GM12878 (cell line): Measurements from ENCODE around the gene SLC16A10. TPM values are rescaled to one million over a fixed set of nuclear protein-coding genes. Genes with fewer than 3 reads are reported as not detected.

Experiments used
- ATAC-seq: fragments of 200-7000 bp; cut with Tn5 transposase; 3 replicates; pipeline ENCODE4 v1.9.1; 2020; ENCODE audit warnings: mild to moderate bottlenecking, moderate library complexity
- BruUV-seq: library from RNA; stranded (reverse); fragments of 400-500 nt; replicated peaks from 2 replicates; lab custom pipeline; 2021; lab: Mats Ljungman, UMichigan
- CTCF ChIA-PET: fragments of 300-600 bp; sonication (Branson Sonifier 250); formaldehyde crosslinking; extraction: SDS; loops from one replicate; lab custom pipeline; 2021; ENCODE audit warnings: inconsistent platforms; lab: Yijun Ruan, JAX
- POLR2A ChIA-PET: fragments of 350-600 bp; formaldehyde crosslinking; extraction: SDS; loops from one replicate; lab custom pipeline; 2021; ENCODE audit warnings: inconsistent platforms; lab: Charles Lee
- RAD21 ChIA-PET: fragments of 300-600 bp; sonication (Branson Sonifier 250); formaldehyde crosslinking; loops from one replicate; lab custom pipeline; 2023; ENCODE audit warnings: antibody characterized with exemption; ENCODE audit not compliant: unreplicated experiment; lab: Charles Lee
- SMC1A ChIA-PET: fragments of 300-600 bp; sonication (Branson Sonifier 250); formaldehyde crosslinking; loops from one replicate; lab custom pipeline; 2023; ENCODE audit not compliant: unreplicated experiment, uncharacterized antibody; lab: Charles Lee
- DNase-seq: peaks from one replicate; pipeline ENCODE4 v3.0.0-alpha.2; 2011; ENCODE audit warnings: low read depth, low spot score
- FAIRE-seq: peaks from 3 replicates; lab custom pipeline; 2011; peaks lifted over from hg19 to GRCh38; lab: Jason Lieb, UNC
- H2AFZ ChIP-seq: 2 replicates; pipeline ENCODE4 v1.6.0; 2011; ENCODE audit warnings: low read depth, low read length, control low read depth; ENCODE audit not compliant: control insufficient read depth
- H3K27ac ChIP-seq: 2 replicates; pipeline ENCODE4 v1.5.1; 2011; ENCODE audit warnings: control low read depth; ENCODE audit not compliant: control insufficient read depth, insufficient read depth
- H3K27me3 ChIP-seq, 2 experiments: replicated peaks in 1 of 2; 2 replicates each; pipeline versions ENCODE4 v1.6.0 to v1.6.1; 2011; ENCODE audit warnings: low read length in 1 of 2; ENCODE audit not compliant: control insufficient read depth in 2 of 2, insufficient read depth in 2 of 2
- H3K36me3 ChIP-seq, 2 experiments: 2 replicates each; pipeline ENCODE4 v1.5.1; 2011; ENCODE audit warnings: low read length in 1 of 2; ENCODE audit not compliant: control insufficient read depth in 2 of 2, insufficient read depth in 2 of 2
- H3K4me1 ChIP-seq: 2 replicates; pipeline ENCODE4 v1.6.1; 2011; ENCODE audit warnings: mild to moderate bottlenecking, low read length, moderate library complexity, mixed read lengths; ENCODE audit not compliant: control insufficient read depth, insufficient read depth
- H3K4me2 ChIP-seq: 2 replicates; pipeline ENCODE4 v1.6.0; 2011; ENCODE audit warnings: control low read depth; ENCODE audit not compliant: control insufficient read depth, insufficient read depth
- H3K4me3 ChIP-seq: fragments of 200-600 bp; sonication (generic); 2 replicates; pipeline ENCODE4 v1.5.1; 2016
- H3K79me2 ChIP-seq: 2 replicates; pipeline ENCODE4 v1.6.0; 2011; ENCODE audit warnings: low read length; ENCODE audit not compliant: control insufficient read depth, insufficient read depth
- H3K9ac ChIP-seq: 2 replicates; pipeline ENCODE4 v1.8.0; 2011; ENCODE audit warnings: low read length, control low read depth, mixed read lengths; ENCODE audit not compliant: control insufficient read depth, insufficient read depth
- H3K9me3 ChIP-seq: replicated peaks from 3 replicates; pipeline ENCODE4 v1.5.1; 2011; ENCODE audit warnings: mild to moderate bottlenecking, low read length; ENCODE audit not compliant: control insufficient read depth, insufficient read depth
- H4K20me1 ChIP-seq: 2 replicates; pipeline ENCODE4 v1.6.0; 2011; ENCODE audit not compliant: control insufficient read depth, insufficient read depth
- CBFB ChIP-seq: IDR thresholded peaks from 2 replicates; pipeline ENCODE4 v1.6.1; 2016; ENCODE audit warnings: antibody characterized with exemption, low read depth
- EP300 ChIP-seq, 2 experiments: fragments of 150-350 bp in 1 of 2; IDR thresholded peaks; 2 replicates each; pipeline ENCODE4 v1.6.1; 2011 to 2012; ENCODE audit warnings: low read depth in 2 of 2, low read length in 2 of 2, borderline replicate concordance in 1 of 2, improper control_type of control experiment in 1 of 2, inconsistent platforms in 1 of 2; ENCODE audit not compliant: control insufficient read depth in 1 of 2
- NFXL1 ChIP-seq: fragments of 450-650 bp; IDR thresholded peaks from 2 replicates; pipeline ENCODE4 v1.6.1; 2017; ENCODE audit warnings: antibody characterized with exemption, mild to moderate bottlenecking, borderline replicate concordance
- SPI1 ChIP-seq: IDR thresholded peaks from 2 replicates; pipeline ENCODE4 v1.6.1; 2011; ENCODE audit warnings: low read depth, mild to moderate bottlenecking, low read length, moderate library complexity, borderline replicate concordance; ENCODE audit not compliant: insufficient read depth
- STAT3 ChIP-seq: IDR thresholded peaks from 2 replicates; pipeline ENCODE4 v1.6.1; 2011; ENCODE audit warnings: low read depth, low read length, improper control_type of control experiment
- YBX1 ChIP-seq: fragments of 450-650 bp; IDR thresholded peaks from 2 replicates; pipeline ENCODE4 v1.6.1; 2016; ENCODE audit warnings: antibody characterized with exemption
- whole genome bisulfite sequencing: methylation state at CpG from one replicate; pipeline ENCODE4 v1.1.6; 2016; ENCODE audit warnings: low lambda C conversion rate; ENCODE audit not compliant: insufficient replicate concordance, insufficient coverage; ENCODE audit errors: missing lambda C conversion rate; 5-methylcytosine and 5-hydroxymethylcytosine counted together
- in situ Hi-C: fragments of 300-500 bp; cut with MboI; formaldehyde crosslinking; loops from 9 replicates; pipeline ENCODE4 v1.14.3; 2018; ENCODE audit warnings: mixed read lengths
- intact Hi-C: fragments of 100-400 bp; cut with micrococcal nuclease; formaldehyde crosslinking; loops from one replicate; pipeline ENCODE4 v1.14.2; 2022; ENCODE audit not compliant: unreplicated experiment
- polyA plus RNA-seq, 11 experiments: library from polyadenylated mRNA; depleted of rRNA in 4 of 11; unstranded in 6 of 11; stranded (reverse) in 5 of 11; fragments of >200 nt; fragmentation: Nextera tagmentation in 4 of 11; fragmentation: Illumina TruSeq in 1 of 11; extraction: Ambion mirVana in 4 of 11; extraction: Trizol in 1 of 11; gene quantifications; 1 replicate in 1 of 11; 2 replicates in 10 of 11; pipeline versions ENCODE4 v1.2.1 to v1.2.3, GENCODE V29; 2011 to 2016; ENCODE audit warnings: inconsistent platforms in 2 of 11, missing spikeins in 2 of 11, low read depth in 1 of 11
- total RNA-seq, 4 experiments: library from RNA; depleted of rRNA in 3 of 4; stranded (reverse); fragments of >200 nt in 3 of 4; fragmentation: Illumina TruSeq in 1 of 4; extraction: Trizol in 1 of 4; gene quantifications; 2 replicates each; pipeline versions ENCODE4 v1.2.1 to v1.2.3, GENCODE V29; 2013 to 2021
- TF ChIP-seq, protein P1 (sequence below): fragments of 450-650 bp; IDR thresholded peaks from 2 replicates; pipeline ENCODE4 v1.6.1; 2017; ENCODE audit warnings: mild to moderate bottlenecking
- TF ChIP-seq, protein P2 (sequence below): IDR thresholded peaks from 2 replicates; pipeline ENCODE4 v1.6.1; 2011; ENCODE audit warnings: mild to moderate bottlenecking, low read depth, low read length, moderate library complexity; ENCODE audit not compliant: insufficient replicate concordance
- TF ChIP-seq, protein P3 (sequence below): fragments of 450-650 bp; conservative IDR thresholded peaks from 2 replicates; pipeline ENCODE4 v1.6.1; 2017; ENCODE audit warnings: mild to moderate bottlenecking, moderate library complexity

SLC16A10 gene
- total and polyA plus RNA-seq, 10 of the 15 experiments (the other 5 are each of a cell fraction or from before 2014, with no cell fraction given), result 2.3 to 19.0 (median 8.0) TPM

DNA sequence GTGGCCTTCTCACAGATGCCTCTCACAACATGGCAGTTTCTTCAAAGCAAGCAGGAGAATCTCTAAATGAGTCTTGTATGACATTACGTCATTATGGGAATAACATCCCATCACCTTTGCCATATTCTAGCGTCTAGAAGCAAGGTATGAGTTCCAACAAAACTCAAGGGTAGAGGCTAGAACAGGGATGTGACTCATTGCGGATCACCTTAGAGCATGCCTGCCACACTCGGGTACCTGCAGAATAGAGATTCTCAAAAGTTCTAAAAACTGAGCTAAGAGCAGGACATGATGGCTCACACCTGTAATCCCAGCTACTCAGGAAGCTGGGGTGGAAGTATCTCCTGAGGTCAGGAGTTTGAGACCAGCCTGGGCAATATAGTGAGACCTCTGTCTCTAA, 182.8 kb downstream of the SLC16A10 start:
- CTCF ChIA-PET, result interaction anchor here (1.5 kb wide), 1 partner anchor 11 kb away, joined by 5 read pairs; a partner anchor contains a TSS
- no peak for FAIRE-seq

More for the DNA sequence above, 182.8 kb downstream of the SLC16A10 start:
- DNase-seq, result no peak
- no TSS peak for BruUV-seq
- Histone ChIP-seq H4K20me1 (no peaks in the 10 kb centered on the region), H3K9me3 (peaks cover 14% of the 10 kb centered on the region), H3K27me3 (no peaks in the 10 kb centered on the region), H3K4me1 (peaks cover 5% of the 10 kb centered on the region)
- in situ Hi-C loops (no loop called here), intact Hi-C loops (no loop called here)
- ChIA-PET POLR2A (interaction anchor here (1.3 kb wide), 1 partner anchor 11 kb away, joined by 5 read pairs; a partner anchor contains a TSS), RAD21 (interaction anchor here (1.4 kb wide), 1 partner anchor 15 kb away, joined by 3 read pairs; no protein-coding TSS in a partner anchor)
- no peak for ATAC-seq
- 96% methylated on average over 4 of the region's 4 CpGs for WGBS
- TF ChIP-seq NFXL1, result no peak
- no peak for TF ChIP-seq CBFB
- TF ChIP-seq SPI1, result no peak
- no peak for TF ChIP-seq YBX1
- TF ChIP-seq, protein P1, sequence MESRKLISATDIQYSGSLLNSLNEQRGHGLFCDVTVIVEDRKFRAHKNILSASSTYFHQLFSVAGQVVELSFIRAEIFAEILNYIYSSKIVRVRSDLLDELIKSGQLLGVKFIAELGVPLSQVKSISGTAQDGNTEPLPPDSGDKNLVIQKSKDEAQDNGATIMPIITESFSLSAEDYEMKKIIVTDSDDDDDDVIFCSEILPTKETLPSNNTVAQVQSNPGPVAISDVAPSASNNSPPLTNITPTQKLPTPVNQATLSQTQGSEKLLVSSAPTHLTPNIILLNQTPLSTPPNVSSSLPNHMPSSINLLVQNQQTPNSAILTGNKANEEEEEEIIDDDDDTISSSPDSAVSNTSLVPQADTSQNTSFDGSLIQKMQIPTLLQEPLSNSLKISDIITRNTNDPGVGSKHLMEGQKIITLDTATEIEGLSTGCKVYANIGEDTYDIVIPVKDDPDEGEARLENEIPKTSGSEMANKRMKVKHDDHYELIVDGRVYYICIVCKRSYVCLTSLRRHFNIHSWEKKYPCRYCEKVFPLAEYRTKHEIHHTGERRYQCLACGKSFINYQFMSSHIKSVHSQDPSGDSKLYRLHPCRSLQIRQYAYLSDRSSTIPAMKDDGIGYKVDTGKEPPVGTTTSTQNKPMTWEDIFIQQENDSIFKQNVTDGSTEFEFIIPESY, result no peak
- TF ChIP-seq, protein P2, sequence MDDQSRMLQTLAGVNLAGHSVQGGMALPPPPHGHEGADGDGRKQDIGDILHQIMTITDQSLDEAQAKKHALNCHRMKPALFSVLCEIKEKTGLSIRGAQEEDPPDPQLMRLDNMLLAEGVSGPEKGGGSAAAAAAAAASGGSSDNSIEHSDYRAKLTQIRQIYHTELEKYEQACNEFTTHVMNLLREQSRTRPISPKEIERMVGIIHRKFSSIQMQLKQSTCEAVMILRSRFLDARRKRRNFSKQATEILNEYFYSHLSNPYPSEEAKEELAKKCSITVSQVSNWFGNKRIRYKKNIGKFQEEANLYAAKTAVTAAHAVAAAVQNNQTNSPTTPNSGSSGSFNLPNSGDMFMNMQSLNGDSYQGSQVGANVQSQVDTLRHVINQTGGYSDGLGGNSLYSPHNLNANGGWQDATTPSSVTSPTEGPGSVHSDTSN, result no peak
- TF ChIP-seq, protein P3, sequence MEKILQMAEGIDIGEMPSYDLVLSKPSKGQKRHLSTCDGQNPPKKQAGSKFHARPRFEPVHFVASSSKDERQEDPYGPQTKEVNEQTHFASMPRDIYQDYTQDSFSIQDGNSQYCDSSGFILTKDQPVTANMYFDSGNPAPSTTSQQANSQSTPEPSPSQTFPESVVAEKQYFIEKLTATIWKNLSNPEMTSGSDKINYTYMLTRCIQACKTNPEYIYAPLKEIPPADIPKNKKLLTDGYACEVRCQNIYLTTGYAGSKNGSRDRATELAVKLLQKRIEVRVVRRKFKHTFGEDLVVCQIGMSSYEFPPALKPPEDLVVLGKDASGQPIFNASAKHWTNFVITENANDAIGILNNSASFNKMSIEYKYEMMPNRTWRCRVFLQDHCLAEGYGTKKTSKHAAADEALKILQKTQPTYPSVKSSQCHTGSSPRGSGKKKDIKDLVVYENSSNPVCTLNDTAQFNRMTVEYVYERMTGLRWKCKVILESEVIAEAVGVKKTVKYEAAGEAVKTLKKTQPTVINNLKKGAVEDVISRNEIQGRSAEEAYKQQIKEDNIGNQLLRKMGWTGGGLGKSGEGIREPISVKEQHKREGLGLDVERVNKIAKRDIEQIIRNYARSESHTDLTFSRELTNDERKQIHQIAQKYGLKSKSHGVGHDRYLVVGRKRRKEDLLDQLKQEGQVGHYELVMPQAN, result no peak
- no peak for TF ChIP-seq EP300 (IDR thresholded peaks at IDR 0.05; ENCODE audit: borderline replicate concordance in 1 of 2, control insufficient read depth in 1 of 2, low read depth in 2 of 2, low read length in 2 of 2)
- no peak for TF ChIP-seq STAT3
- TF ChIP-seq, all 136 proteins: peak for 0
- Histone ChIP-seq H3K27ac (no peak overlapping the region), H3K36me3 (peaks cover 4 to 24% of the 10 kb centered on the region in 2 experiments; a peak in 3 of 4 replicates), H3K4me3 (no peak overlapping the region), H3K4me2 (no peak overlapping the region), H3K79me2 (peaks cover 11% of the 10 kb centered on the region), H3K9ac (no peak overlapping the region), H2AFZ (no peak overlapping the region)
- SMC1A ChIA-PET, result interaction anchor here (0.9 to 2.2 kb wide), 3 partner anchors 11 to 76 kb away, joined by 3 to 11 read pairs (median 4); a partner anchor contains a TSS
